NCI-H2196 treated with DMSO at 0.1 percent for 48 hours (cell line): Measurements from ENCODE around the gene DMD.
"Not testable (repeated sequence)": the region's sequence is repeated elsewhere in the genome, so short reads cannot be mapped to it uniquely, and the experiment has no call there.

Source experiments
- DNase-seq: peaks from one replicate; lab custom pipeline; 2025; ENCODE audit not compliant: unreplicated experiment; lab: John Stamatoyannopoulos, UW

Gene DMD

GRCh38 chrX:32644476-32645245, 566.7 kb downstream of the DMD start:
- no peak for DNase-seq

- DNase-seq = no peak
These were observed 569.1 kb downstream of the DMD start for GRCh38 chrX:32642283-32642682.

GRCh38 chrX:32618154-32618553, 593.2 kb downstream of the DMD start:
- DNase-seq = no peak

GRCh38 chrX:32614707-32615106, 596.6 kb downstream of the DMD start:
- no peak for DNase-seq

GRCh38 chrX:32599156-32599555, 612.2 kb downstream of the DMD start:
- no peak for DNase-seq

GRCh38 chrX:32598707-32599106, 612.6 kb downstream of the DMD start:
- no peak for DNase-seq

- no peak for DNase-seq
These were observed 613.6 kb downstream of the DMD start for GRCh38 chrX:32597777-32598176.

- no peak for DNase-seq
These were observed 618.6 kb downstream of the DMD start for GRCh38 chrX:32592786-32593185.

GRCh38 chrX:32591589-32591988, 619.8 kb downstream of the DMD start:
- DNase-seq = no peak

- no peak for DNase-seq
These were observed 628.6 kb downstream of the DMD start for GRCh38 chrX:32582729-32583128.

GRCh38 chrX:32576885-32577284, 634.5 kb downstream of the DMD start:
- no peak for DNase-seq

- no peak for DNase-seq
These were observed 638.7 kb downstream of the DMD start for GRCh38 chrX:32572644-32573043.

GRCh38 chrX:32571579-32571978, 639.8 kb downstream of the DMD start:
- no peak for DNase-seq

- no peak for DNase-seq
These were observed 649.1 kb downstream of the DMD start for GRCh38 chrX:32562261-32562660.

GRCh38 chrX:32545101-32545500, 666.2 kb downstream of the DMD start:
- DNase-seq = no peak

- no peak for DNase-seq
These were observed 672.8 kb downstream of the DMD start for GRCh38 chrX:32538554-32538953.

GRCh38 chrX:32533848-32534247, 677.5 kb downstream of the DMD start:
- DNase-seq = no peak

GRCh38 chrX:32532262-32532661, 679.1 kb downstream of the DMD start:
- DNase-seq = no peak

- no peak for DNase-seq
These were observed 680.4 kb downstream of the DMD start for GRCh38 chrX:32530802-32531403.

GRCh38 chrX:32528451-32528850, 682.9 kb downstream of the DMD start:
- not testable (repeated sequence) for DNase-seq

- no peak for DNase-seq
These were observed 686.1 kb downstream of the DMD start for GRCh38 chrX:32525234-32525633.

GRCh38 chrX:32524385-32524784, 687.0 kb downstream of the DMD start:
- DNase-seq = no peak

GRCh38 chrX:32520789-32521188, 690.6 kb downstream of the DMD start:
- DNase-seq = no peak
